Measurements from ENCODE around the gene KRT24. TPM values are rescaled to one million over a fixed set of nuclear protein-coding genes. Genes with fewer than 3 reads are reported as not detected.

The KRT24 gene
- total and polyA plus RNA-seq, 4 donors = not detected

DNA sequence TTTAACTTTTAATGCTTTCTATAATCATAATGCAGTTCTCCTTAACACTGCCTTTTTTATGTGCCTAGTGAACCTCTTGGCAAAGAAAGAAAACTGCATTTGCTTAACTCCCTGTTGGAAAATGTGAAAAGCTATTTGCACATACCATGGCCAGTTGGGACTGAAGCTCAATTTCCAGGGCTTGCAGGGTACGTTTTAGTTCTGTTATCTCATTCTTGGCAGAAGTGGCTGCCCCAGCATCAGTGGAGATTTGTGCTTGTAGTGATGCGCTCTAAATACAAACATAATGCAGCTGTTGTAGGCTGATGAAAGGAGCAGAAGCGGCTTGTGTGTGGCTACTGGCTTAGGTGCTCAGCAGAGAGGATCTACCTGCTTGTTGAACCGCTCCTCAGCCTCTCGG lies 3.7 kb downstream of the KRT24 start (continued):
- TF ChIP-seq, protein P1, sequence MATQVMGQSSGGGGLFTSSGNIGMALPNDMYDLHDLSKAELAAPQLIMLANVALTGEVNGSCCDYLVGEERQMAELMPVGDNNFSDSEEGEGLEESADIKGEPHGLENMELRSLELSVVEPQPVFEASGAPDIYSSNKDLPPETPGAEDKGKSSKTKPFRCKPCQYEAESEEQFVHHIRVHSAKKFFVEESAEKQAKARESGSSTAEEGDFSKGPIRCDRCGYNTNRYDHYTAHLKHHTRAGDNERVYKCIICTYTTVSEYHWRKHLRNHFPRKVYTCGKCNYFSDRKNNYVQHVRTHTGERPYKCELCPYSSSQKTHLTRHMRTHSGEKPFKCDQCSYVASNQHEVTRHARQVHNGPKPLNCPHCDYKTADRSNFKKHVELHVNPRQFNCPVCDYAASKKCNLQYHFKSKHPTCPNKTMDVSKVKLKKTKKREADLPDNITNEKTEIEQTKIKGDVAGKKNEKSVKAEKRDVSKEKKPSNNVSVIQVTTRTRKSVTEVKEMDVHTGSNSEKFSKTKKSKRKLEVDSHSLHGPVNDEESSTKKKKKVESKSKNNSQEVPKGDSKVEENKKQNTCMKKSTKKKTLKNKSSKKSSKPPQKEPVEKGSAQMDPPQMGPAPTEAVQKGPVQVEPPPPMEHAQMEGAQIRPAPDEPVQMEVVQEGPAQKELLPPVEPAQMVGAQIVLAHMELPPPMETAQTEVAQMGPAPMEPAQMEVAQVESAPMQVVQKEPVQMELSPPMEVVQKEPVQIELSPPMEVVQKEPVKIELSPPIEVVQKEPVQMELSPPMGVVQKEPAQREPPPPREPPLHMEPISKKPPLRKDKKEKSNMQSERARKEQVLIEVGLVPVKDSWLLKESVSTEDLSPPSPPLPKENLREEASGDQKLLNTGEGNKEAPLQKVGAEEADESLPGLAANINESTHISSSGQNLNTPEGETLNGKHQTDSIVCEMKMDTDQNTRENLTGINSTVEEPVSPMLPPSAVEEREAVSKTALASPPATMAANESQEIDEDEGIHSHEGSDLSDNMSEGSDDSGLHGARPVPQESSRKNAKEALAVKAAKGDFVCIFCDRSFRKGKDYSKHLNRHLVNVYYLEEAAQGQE (IDR thresholded peaks at IDR 0.05) = no peak

DNA sequence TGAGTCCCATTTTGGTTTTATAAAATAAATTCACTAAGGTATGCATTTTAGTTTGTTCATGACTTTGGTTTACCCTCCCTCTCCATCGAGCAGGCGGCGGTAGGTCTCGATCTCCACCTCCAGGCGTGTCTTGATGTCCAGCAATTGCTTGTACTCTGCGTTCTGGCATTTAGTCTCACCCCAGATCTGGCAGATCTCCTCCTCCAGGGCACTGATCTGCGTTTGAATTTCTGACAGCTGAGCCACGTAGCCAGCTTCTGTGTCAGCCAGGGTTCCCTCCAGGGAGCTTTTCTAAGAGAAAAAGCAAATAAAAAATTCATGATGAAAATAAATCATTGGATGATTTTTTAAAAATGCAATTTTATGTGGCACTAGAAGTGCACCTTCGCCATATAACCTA lies 4.2 kb downstream of the KRT24 start:
- TF ChIP-seq FOXA2 (IDR thresholded peaks at IDR 0.05) (no peak), HNF4A (conservative IDR thresholded peaks at IDR 0.05) (no peak), FOXA1 (IDR thresholded peaks at IDR 0.05) (no peak)
- no peaks in the 10 kb centered on the region for H3K36me3 ChIP-seq (ENCODE audit: control insufficient read depth in 4 of 4, insufficient read depth in 3 of 4, low read depth in 1 of 4, low read length in 3 of 4)
- no peak overlapping the region for H3K9ac ChIP-seq (ENCODE audit: low read depth in 1 of 2, low read length in 2 of 2)
- H3K4me3 ChIP-seq (ENCODE audit: low read depth in 1 of 3, low read length in 3 of 3) = no peak overlapping the region
- WGBS = 74% methylated on average over 9 of the region's 9 CpGs
- H3K27me3 ChIP-seq (ENCODE audit: control insufficient read depth in 4 of 4, insufficient read depth in 4 of 4, low read length in 3 of 4) = no peaks in the 10 kb centered on the region
- DNase-seq (ENCODE audit: low spot score) = no peak
- H3K4me1 ChIP-seq (ENCODE audit: control insufficient read depth in 4 of 4, insufficient read depth in 4 of 4, low read length in 3 of 4) = peaks cover 7 to 22% (median 16%) of the 10 kb centered on the region in 4 donors
- H3K27ac ChIP-seq (ENCODE audit: low read depth in 1 of 2, low read length in 2 of 2) = no peak overlapping the region
- no peaks in the 10 kb centered on the region for H3K9me3 ChIP-seq (ENCODE audit: control insufficient read depth in 4 of 4, low read length in 3 of 4)

DNA sequence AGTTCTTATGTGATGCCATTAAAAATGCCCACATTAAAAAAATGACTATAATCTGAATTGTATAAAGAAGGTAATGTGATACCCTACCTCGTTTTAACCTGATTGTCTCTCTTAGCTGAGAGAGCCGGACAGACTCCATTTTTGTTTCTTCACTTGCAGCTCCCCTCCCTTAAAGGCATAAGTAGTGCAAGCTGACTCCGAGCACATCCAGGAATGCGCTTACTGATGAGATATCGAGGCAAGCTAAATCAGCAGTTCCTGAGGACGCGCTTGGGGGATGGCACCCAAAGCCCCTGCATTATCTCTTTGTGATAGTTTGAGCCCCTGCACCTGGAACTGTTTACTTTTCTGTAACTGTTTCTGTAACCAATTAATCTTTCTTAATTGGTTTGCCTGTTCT lies 6.3 kb downstream of the KRT24 start:
- DNase-seq (ENCODE audit: low spot score) = no peak

DNA sequence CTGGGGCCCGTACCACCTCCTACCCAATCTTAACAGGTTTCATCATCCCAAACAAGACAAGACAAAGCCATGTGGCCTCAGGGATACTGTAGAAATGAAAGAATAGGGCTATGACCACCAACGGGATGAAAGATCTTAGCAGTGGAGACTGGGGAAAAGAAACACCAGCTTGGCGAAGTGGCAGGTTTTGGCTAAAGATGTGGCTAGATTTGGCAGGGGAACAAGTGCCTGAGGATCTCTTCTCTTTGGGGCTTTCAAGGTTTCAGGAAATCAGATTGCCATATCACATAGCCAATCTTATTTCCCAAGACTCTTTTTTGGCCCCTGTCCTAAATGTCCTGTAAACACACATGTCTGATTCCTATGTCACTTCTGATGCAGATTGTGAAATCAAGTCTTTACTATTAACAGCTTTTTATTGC lies 6.9 kb downstream of the KRT24 start:
- no peak overlapping the region for H3K4me3 ChIP-seq (ENCODE audit: low read depth in 1 of 3, low read length in 3 of 3)

More for the DNA sequence above, 6.3 kb downstream of the KRT24 start:
- 75% methylated on average over 7 of the region's 7 CpGs for WGBS
- TF ChIP-seq HNF4G (IDR thresholded peaks at IDR 0.05) (no peak), NR2F2 (IDR thresholded peaks at IDR 0.05) (no peak), RAD21 (IDR thresholded peaks at IDR 0.05) (no peak), GABPA (IDR thresholded peaks at IDR 0.05 in 1 of 2, conservative IDR thresholded peaks at IDR 0.05 in 1 of 2) (no peak), FOXA1 (IDR thresholded peaks at IDR 0.05) (no peak), FOXA2 (IDR thresholded peaks at IDR 0.05) (no peak)
- TF ChIP-seq, protein P2, sequence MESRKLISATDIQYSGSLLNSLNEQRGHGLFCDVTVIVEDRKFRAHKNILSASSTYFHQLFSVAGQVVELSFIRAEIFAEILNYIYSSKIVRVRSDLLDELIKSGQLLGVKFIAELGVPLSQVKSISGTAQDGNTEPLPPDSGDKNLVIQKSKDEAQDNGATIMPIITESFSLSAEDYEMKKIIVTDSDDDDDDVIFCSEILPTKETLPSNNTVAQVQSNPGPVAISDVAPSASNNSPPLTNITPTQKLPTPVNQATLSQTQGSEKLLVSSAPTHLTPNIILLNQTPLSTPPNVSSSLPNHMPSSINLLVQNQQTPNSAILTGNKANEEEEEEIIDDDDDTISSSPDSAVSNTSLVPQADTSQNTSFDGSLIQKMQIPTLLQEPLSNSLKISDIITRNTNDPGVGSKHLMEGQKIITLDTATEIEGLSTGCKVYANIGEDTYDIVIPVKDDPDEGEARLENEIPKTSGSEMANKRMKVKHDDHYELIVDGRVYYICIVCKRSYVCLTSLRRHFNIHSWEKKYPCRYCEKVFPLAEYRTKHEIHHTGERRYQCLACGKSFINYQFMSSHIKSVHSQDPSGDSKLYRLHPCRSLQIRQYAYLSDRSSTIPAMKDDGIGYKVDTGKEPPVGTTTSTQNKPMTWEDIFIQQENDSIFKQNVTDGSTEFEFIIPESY (IDR thresholded peaks at IDR 0.05) = no peak
- TF ChIP-seq, protein P3, sequence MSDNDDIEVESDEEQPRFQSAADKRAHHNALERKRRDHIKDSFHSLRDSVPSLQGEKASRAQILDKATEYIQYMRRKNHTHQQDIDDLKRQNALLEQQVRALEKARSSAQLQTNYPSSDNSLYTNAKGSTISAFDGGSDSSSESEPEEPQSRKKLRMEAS (IDR thresholded peaks at IDR 0.05) = no peak
- Histone ChIP-seq H3K27me3 (ENCODE audit: control insufficient read depth in 4 of 4, insufficient read depth in 4 of 4, low read length in 3 of 4) (no peaks in the 10 kb centered on the region), H3K9ac (ENCODE audit: low read depth in 1 of 2, low read length in 2 of 2) (no peak overlapping the region), H3K4me3 (ENCODE audit: low read depth in 1 of 3, low read length in 3 of 3) (no peak overlapping the region), H3K9me3 (ENCODE audit: control insufficient read depth in 4 of 4, low read length in 3 of 4) (no peaks in the 10 kb centered on the region), H3K27ac (ENCODE audit: low read depth in 1 of 2, low read length in 2 of 2) (no peak overlapping the region), H3K36me3 (ENCODE audit: control insufficient read depth in 4 of 4, insufficient read depth in 3 of 4, low read depth in 1 of 4, low read length in 3 of 4) (no peaks in the 10 kb centered on the region), H3K4me1 (ENCODE audit: control insufficient read depth in 4 of 4, insufficient read depth in 4 of 4, low read length in 3 of 4) (peaks cover 7 to 22% (median 16%) of the 10 kb centered on the region in 4 donors)

More for the DNA sequence above, 6.9 kb downstream of the KRT24 start:
- H3K36me3 ChIP-seq (ENCODE audit: control insufficient read depth in 4 of 4, insufficient read depth in 3 of 4, low read depth in 1 of 4, low read length in 3 of 4) = no peaks in the 10 kb centered on the region
- DNase-seq (ENCODE audit: low spot score) = no peak
- 37% methylated on average over 3 of the region's 3 CpGs for WGBS
- no peaks in the 10 kb centered on the region for H3K27me3 ChIP-seq (ENCODE audit: control insufficient read depth in 4 of 4, insufficient read depth in 4 of 4, low read length in 3 of 4)
- H3K9ac ChIP-seq (ENCODE audit: low read depth in 1 of 2, low read length in 2 of 2) = no peak overlapping the region
- no peaks in the 10 kb centered on the region for H3K9me3 ChIP-seq (ENCODE audit: control insufficient read depth in 4 of 4, low read length in 3 of 4)
- TF ChIP-seq RAD21 (IDR thresholded peaks at IDR 0.05) (peak in 1 of 2 donors; percentile 10), HNF4A (conservative IDR thresholded peaks at IDR 0.05) (peak in 1 of 2 donors; percentile 12), FOXA1 (IDR thresholded peaks at IDR 0.05) (no peak), FOXA2 (IDR thresholded peaks at IDR 0.05) (peak; percentile 4)
- H3K4me1 ChIP-seq (ENCODE audit: control insufficient read depth in 4 of 4, insufficient read depth in 4 of 4, low read length in 3 of 4) = peaks cover 7 to 22% (median 16%) of the 10 kb centered on the region in 4 donors
- peak overlapping the region; percentile 22 to 76 for H3K27ac ChIP-seq (ENCODE audit: low read depth in 1 of 2, low read length in 2 of 2)
